HG03354 (cell line): ENCODE data around the gene EPHA2.

Experiments used
- ATAC-seq: cut with Tn5 transposase; IDR thresholded peaks from one replicate; pipeline ENCODE4 v1.9.1; 2021; ENCODE audit warnings: mild to moderate bottlenecking; ENCODE audit not compliant: unreplicated experiment, poor library complexity, severe bottlenecking

The EPHA2 gene

DNA sequence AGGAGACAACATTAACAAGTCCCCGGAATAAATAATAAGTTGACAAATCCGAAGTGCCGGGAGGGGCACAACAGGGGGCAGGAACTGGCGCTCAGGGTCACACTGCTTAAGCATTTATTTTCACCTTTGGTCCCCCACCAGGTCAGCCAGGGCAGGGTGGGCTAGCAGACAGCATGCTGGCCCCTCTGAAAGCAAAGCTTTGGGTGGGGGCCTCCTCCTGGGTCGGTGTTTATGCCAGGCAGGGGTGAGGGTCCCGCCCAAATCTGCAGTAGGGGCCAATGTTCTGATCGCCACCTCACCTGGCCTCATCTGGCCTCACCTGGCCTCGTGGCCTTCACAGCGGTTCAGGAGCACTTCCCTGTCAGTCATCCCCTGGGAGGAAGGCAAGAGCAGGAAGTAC is 74.2 kb downstream of the EPHA2 start:
- ATAC-seq: no peak

DNA sequence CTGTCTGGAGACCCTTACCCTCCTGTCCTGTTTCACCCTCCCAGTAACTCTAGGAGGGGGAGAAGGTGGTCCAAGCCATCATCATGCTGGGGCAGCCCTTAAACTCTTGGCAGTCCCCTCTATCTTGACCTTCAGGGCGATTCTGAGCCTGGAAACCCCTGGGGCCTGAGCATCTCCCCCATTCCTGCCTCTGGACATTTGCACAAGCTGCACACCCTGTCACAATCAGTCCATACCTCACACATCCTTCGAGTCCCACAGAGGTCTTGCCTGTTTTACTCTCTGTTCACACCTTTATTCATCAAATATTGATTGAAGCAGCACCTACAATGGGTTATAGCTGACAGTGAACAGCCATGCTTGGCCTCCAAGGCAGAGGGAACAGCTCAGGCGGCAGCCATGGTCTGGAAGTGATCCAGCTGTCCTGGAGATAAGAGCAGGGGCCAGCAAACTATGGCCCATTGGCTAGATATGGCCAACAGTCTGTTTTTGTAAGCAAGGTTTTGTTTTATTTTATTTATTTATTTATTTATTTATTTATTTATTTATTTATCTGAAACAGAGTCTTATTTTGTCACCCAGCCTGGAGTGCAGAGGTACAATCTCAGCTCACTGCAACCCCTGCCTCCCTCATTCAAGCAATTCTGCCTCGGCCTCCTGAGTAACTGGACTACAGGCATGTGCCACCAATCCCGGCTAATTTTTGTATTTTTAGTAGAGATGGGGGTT is 75.3 kb downstream of the EPHA2 start:
- no peak for ATAC-seq

- ATAC-seq: no peak
These were observed 76.8 kb downstream of the EPHA2 start for GRCh38 chr1:16078925-16079656.

DNA sequence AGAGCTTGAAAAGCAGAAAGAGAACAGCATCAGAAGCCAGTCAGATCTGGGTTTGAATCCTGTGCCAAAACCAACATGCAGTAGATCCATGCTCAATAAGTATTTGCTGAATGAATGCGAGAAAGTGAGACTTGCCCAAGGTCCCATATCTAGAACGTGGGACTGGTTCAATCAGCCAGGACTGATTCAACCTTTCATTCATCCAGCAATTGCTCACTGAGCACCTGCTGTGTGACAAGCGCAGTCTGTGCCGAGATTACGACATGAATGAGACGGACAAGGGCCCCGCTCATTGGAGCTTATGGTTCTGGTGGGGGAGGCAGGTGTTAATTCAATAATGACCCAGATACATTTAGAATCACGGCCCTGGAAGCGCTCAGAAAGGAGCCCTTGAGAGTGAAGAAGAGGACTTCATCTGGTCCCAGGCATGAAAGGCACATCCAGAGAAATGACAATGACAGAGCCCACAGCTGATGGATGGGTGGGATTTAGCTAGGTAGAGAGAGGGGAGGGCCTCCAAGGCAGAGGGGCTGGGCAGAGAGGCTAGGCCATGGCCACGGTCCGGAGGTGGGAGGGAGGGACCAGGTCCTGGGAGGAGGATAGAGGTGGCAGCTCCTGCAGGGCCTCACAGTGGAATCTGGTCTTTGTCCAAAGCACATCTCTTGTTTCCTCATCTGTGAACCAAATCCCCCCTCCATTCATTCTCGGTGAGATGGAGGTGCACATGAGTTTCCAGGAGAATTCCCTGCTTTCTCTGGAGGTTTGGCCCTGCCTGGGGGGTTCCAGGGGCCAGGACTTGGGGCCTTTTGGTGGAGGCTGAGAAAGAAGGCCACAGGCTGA is 78.2 kb downstream of the EPHA2 start:
- no peak for ATAC-seq

DNA sequence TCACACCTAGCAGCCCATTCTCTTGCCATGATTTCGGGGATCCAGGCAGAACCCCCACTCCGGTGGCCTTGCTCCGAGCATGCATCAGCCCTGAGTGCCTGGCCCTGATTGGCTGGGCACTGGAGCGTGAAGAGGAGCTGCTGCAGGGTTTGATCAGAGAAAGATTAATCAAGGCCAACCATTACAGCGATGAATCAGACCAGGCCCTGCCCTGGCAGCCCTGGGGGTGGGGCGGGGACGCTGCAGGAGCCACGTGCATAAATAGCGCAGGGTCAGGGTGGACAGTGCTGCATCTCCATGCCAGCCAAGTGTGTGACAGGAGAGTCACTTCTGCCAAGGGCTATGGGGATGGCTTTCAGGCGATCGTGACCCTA is 79.0 kb downstream of the EPHA2 start:
- ATAC-seq: no peak

DNA sequence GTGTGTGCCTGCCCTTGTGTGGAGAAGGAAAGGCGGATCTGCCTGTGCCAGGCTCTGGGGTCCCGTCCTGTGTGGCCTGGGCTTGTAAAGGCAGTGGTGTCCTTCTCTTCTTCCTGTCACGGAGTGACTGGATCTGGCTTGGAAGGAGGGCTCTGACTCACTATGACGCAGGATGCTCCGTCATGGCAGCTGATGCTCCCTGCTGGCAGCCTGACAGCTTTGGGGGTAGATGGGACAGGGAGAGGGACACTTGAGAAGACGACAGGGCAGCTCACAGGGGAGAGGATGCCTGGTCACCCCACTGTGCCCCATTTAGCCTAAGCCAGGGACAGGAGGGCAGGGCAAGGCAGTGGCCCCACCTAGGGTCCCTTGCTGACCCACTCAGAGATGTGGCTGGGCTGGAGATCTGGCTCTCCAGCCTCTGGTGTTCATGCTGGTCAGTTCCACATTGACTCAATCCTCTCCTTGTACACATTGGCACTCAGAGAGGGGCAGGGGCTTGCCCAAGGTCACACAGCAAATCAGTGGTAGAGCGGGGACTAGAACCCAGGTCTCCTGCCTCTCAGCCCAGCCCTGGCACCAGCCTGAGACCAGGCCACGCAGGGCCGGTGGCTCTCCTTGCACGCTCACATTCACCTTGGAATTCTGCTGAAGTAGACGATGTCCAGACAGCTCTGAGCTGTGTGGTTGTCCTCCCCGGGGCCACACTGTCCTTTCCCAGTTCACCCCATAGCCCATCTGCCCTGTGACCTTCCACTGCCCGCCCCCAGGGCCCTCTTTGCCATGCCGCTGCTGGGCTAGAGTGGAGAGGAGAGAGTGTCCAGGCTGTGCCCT is 79.6 kb downstream of the EPHA2 start:
- no peak for ATAC-seq

DNA sequence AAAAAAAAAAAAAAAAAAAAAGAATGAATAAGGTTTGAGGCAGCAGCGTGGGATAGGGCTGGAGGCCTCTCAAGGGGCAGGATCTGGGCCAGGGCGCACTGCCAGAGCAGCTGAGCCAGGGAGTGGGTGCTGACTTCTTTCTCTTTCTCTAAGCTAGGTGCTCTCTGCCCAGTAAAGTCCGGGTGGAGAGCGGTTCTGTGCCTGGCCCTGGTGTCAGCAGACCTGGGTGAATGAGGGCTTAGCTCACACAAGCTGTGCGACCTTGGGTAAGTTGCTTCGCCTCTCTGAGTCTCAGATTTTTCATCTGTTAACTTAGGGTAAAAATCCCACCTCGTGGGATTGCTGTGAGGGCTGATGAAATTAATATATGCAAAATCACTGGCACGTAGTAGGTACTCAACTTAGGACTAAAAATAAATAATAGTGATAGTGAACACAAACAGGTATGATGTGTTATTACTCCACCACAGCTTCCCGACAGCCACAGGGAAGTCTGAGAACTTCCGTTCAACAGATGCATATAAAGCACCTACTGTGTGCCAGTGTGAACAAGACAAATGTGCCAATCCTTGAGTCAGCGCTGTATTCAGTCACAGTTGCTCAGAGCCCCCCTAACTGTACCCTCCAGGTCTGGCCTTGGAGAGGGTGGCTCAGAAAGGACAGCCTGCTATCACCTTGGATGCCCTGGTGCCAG is 80.4 kb downstream of the EPHA2 start:
- ATAC-seq: no peak
